Coronary artery (tissue), 2 donors: ENCODE data around the gene PANK2.
A peak's percentile ranks its signal among the peaks of the same experiment; 100 is the strongest.
"Not testable (repeated sequence)": the region's sequence is repeated elsewhere in the genome, so short reads cannot be mapped to it uniquely, and the experiment has no call there.

ENCODE experiments used
- DNase-seq: peaks from one replicate; pipeline ENCODE4 v3.0.0-alpha.2; 2017; ENCODE audit warnings: low spot score
- H3K27ac ChIP-seq, 2 donors: fragments of 200-600 bp; sonication (generic); one replicate each; pipeline ENCODE4 v1.5.1; 2016 to 2019
- H3K4me3 ChIP-seq: fragments of 200-600 bp; sonication (generic); 2 replicates; pipeline ENCODE4 v1.5.1; 2016; ENCODE audit warnings: mild to moderate bottlenecking, moderate library complexity
- CTCF ChIP-seq: fragments of 200-600 bp; sonication (generic); IDR thresholded peaks from one replicate; pipeline ENCODE4 v1.5.1; 2019; ENCODE audit warnings: antibody characterized with exemption

Gene PANK2

GRCh38 chr20:3876676-3877075, 12.5 kb upstream of the PANK2 start:
- TF ChIP-seq CTCF = no peak
- no peak for DNase-seq
- H3K4me3 ChIP-seq = no peak overlapping the region
- no peak overlapping the region for H3K27ac ChIP-seq

- not testable (repeated sequence) for DNase-seq, H3K27ac ChIP-seq, H3K4me3 ChIP-seq
Measured at GRCh38 chr20:3878921-3879274, 10.3 kb upstream of the PANK2 start.

DNA sequence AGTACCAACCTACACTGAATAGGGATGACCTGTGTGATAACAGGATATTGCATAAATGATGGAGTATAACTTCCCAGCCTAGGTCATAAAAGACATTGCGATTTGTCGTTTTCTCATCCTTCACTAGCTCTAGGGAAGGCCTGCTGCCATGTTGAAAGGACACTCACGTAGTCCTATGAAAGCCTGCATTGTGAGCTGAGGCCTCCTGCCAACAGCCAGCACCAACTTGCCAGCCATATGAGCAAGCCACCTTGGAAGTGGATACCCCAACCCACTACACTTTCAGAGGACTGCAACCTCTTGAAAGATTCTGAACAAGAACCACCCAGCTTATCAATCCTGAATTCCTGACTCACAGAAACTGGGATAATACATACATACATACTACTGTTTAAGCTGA, 3.5 kb upstream of the PANK2 start:
- H3K27ac ChIP-seq = no peak overlapping the region
- H3K4me3 ChIP-seq = no peak overlapping the region
- no peak for TF ChIP-seq CTCF
- no peak for DNase-seq

GRCh38 chr20:3887876-3888620, 1.1 kb upstream of the PANK2 start:
- no peak for DNase-seq
- Histone ChIP-seq H3K27ac (peak overlapping the region; percentile 99 to 100), H3K4me3 (peak overlapping the region; percentile 99)
- no peak for TF ChIP-seq CTCF

DNA sequence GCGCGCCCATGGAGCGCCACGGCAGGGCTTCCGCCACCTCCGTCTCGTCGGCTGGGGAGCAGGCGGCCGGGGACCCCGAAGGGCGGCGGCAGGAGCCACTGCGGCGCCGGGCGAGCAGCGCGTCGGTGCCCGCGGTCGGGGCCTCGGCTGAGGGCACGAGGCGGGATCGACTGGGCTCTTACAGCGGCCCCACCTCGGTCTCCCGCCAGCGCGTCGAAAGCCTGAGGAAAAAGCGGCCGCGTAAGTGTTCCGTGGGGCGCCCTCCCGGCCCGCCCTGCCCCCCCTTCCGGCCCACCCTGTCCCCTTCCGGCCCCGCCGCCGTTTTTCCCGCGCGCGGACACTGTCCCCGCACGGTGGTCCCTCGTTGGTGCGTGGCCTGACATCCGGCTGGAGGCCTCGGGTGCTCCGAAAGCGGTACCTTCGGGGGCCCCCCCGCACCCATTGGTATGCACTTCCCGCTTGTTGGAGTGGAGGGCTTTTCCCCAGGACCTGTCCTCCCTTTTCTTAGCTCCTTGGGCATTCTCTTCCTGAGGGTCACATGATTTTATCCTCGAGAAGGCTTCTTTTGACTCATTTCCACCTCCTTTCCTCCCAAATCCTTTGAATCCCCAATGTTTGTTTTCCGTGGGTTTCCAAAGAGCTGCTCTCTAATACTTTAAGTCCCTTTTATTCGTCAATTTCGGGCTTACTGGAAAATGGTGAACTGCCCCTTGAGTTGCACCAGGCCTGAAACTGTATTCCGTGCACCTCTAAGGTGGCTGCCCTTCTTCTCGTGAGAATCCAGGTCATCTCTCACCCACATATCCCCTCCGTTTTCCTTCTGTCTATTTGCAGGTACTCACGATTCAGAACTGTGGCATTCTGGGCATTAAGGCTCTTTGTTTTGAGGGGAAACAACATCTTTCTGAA, 556 bp downstream of the PANK2 start:
- no peak for TF ChIP-seq CTCF
- Histone ChIP-seq H3K27ac (peak overlapping the region; percentile 99 to 100), H3K4me3 (peak overlapping the region; percentile 99)
- DNase-seq = peak; percentile 78

DNA sequence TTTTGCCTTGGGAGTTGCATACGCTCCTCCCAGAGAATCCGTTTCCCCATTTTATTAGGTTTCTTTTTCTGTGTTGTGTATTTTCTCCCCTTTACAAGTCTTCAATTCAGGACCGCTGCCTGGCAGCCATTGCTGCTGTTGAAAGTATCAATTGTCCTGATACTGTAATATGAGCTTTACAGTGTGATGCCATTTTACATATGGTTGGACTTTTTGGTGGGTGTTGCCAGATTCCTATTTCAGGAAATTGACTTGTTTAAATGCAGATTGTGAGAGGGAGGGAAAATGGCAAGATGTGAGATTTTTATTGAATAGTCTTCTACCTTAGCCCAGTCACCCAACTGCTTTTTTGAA, 1.2 kb downstream of the PANK2 start:
- Histone ChIP-seq H3K27ac (peak overlapping the region; percentile 99 to 100), H3K4me3 (peak overlapping the region; percentile 99)
- DNase-seq = no peak
- TF ChIP-seq CTCF = no peak

GRCh38 chr20:3890999-3891929, 2.1 kb downstream of the PANK2 start:
- H3K27ac ChIP-seq = peak overlapping the region in 1 of 2 donors; percentile 100
- H3K4me3 ChIP-seq = peak overlapping the region; percentile 99
- no peak for TF ChIP-seq CTCF
- no peak for DNase-seq
